MCF 10A (cell line): ENCODE results near the gene GIT1. TPM values are rescaled to one million over a fixed set of nuclear protein-coding genes. Genes with fewer than 3 reads are reported as not detected.
A peak's percentile ranks its signal among the peaks of the same experiment; 100 is the strongest.

ENCODE experiments used
- BruUV-seq: library from RNA; stranded (reverse); fragments of 400-500 nt; replicated peaks from 2 replicates; lab custom pipeline; 2021; lab: Mats Ljungman, UMichigan
- CTCF ChIA-PET: fragments of 300-600 bp; sonication (Branson Sonifier 250); formaldehyde crosslinking; extraction: SDS; loops from one replicate; lab custom pipeline; 2021; ENCODE audit warnings: antibody characterized with exemption, inconsistent platforms; lab: Yijun Ruan, JAX
- POLR2A ChIA-PET: fragments of 300-600, 350-650 bp; sonication (Branson Sonifier 250); formaldehyde crosslinking; extraction: SDS; loops from one replicate; lab custom pipeline; 2020; ENCODE audit warnings: antibody characterized with exemption, inconsistent platforms; lab: Yijun Ruan, JAX
- DNase-seq: peaks from one replicate; pipeline ENCODE4 v3.0.0-alpha.2; 2018; ENCODE audit not compliant: unreplicated experiment
- H3K27ac Mint-ChIP-seq: one replicate; pipeline ENCODE4 v1.8.0; 2022; ENCODE audit warnings: mild to moderate bottlenecking, low read depth, mixed read lengths; ENCODE audit not compliant: unreplicated experiment
- H3K27me3 Mint-ChIP-seq: one replicate; pipeline ENCODE4 v1.8.0; 2022; ENCODE audit warnings: mixed read lengths; ENCODE audit not compliant: insufficient read depth, unreplicated experiment
- H3K36me3 Mint-ChIP-seq: one replicate; pipeline ENCODE4 v1.8.0; 2022; ENCODE audit warnings: mild to moderate bottlenecking, moderate library complexity, mixed read lengths; ENCODE audit not compliant: insufficient read depth, unreplicated experiment
- H3K4me1 Mint-ChIP-seq: one replicate; pipeline ENCODE4 v1.8.0; 2022; ENCODE audit warnings: mixed read lengths; ENCODE audit not compliant: insufficient read depth, unreplicated experiment
- H3K4me3 Mint-ChIP-seq: one replicate; pipeline ENCODE4 v1.8.0; 2022; ENCODE audit warnings: mild to moderate bottlenecking, moderate library complexity, mixed read lengths; ENCODE audit not compliant: unreplicated experiment
- H3K9me3 Mint-ChIP-seq: one replicate; pipeline ENCODE4 v1.8.0; 2022; ENCODE audit warnings: mixed read lengths; ENCODE audit not compliant: unreplicated experiment
- CTCF ChIP-seq: fragments of 200-600 bp; IDR thresholded peaks from one replicate; pipeline ENCODE4 v1.8.0; 2022; ENCODE audit warnings: antibody characterized with exemption, mild to moderate bottlenecking; ENCODE audit not compliant: unreplicated experiment
- intact Hi-C: fragments of 100-400 bp; cut with micrococcal nuclease; formaldehyde crosslinking; loops from 2 replicates; pipeline ENCODE4 v1.14.1; 2022
- total RNA-seq: library from RNA; stranded (reverse); gene quantifications from 2 replicates; pipeline ENCODE4 v1.2.3, GENCODE V29; 2022

GIT1 gene
- total RNA-seq, 1 experiment from 2014 or later: 49.0 TPM

GRCh38 chr17:29616300-29617048 lies 27.0 kb upstream of the GIT1 start:
- BruUV-seq: no TSS peak
- DNase-seq: no peak

GRCh38 chr17:29615492-29616299 lies 26.2 kb upstream of the GIT1 start:
- H3K4me1 Mint-ChIP-seq: peaks cover 15% of the 10 kb centered on the region
- intact Hi-C loops: no loop called here
- H3K36me3 Mint-ChIP-seq: no peaks in the 10 kb centered on the region
- BruUV-seq: no TSS peak
- ChIA-PET CTCF (interaction anchor here (0.6 to 0.8 kb wide), 2 partner anchors 9 to 82 kb away, joined by 3 read pairs; no protein-coding TSS in a partner anchor), POLR2A (interaction anchor here (1.0 kb wide), 1 partner anchor 8 kb away, joined by 5 read pairs; no protein-coding TSS in a partner anchor)
- no peaks in the 10 kb centered on the region for H3K9me3 Mint-ChIP-seq
- H3K27ac Mint-ChIP-seq: no peak overlapping the region
- peak; percentile 62 for DNase-seq
- no peak for TF ChIP-seq CTCF
- H3K4me3 Mint-ChIP-seq: peak overlapping the region; percentile 19
- H3K27me3 Mint-ChIP-seq: no peaks in the 10 kb centered on the region

More at GRCh38 chr17:29616300-29617048, 27.0 kb upstream of the GIT1 start:
- H3K4me1 Mint-ChIP-seq: peaks cover 20% of the 10 kb centered on the region
- H3K27ac Mint-ChIP-seq: no peak overlapping the region
- CTCF ChIA-PET: interaction anchor here (0.5 to 1.7 kb wide), 5 partner anchors 9 to 128 kb away, joined by 3 to 10 read pairs (median 7); no protein-coding TSS in a partner anchor
- no peak for TF ChIP-seq CTCF
- intact Hi-C loops: no loop called here
- no peak overlapping the region for H3K4me3 Mint-ChIP-seq
- H3K36me3 Mint-ChIP-seq: no peaks in the 10 kb centered on the region
- H3K9me3 Mint-ChIP-seq: no peaks in the 10 kb centered on the region
- no peaks in the 10 kb centered on the region for H3K27me3 Mint-ChIP-seq
- POLR2A ChIA-PET: interaction anchor here (1.0 to 1.6 kb wide), 2 partner anchors 9 to 23 kb away, joined by 5 read pairs; no protein-coding TSS in a partner anchor

DNA sequence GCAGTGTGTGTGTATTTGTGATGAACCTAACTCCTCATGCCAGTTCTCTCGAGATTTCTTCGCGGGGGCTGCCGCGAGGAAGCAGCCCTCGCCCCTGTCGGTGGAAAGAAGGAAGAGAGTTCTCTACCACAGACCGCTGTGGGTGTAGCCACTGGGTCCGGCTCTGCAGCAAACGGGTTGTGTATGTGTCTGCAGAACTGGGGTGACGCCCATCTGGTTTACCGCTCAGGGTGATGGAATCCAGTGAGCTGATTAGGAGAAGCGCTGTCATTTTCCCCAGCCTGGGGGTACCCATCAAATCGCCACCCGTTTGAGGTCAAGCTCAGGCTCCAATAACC lies 25.6 kb upstream of the GIT1 start:
- BruUV-seq: no TSS peak

More for the DNA sequence above, 25.6 kb upstream of the GIT1 start:
- H3K4me3 Mint-ChIP-seq: no peak overlapping the region
- no peak overlapping the region for H3K27ac Mint-ChIP-seq
- H3K27me3 Mint-ChIP-seq: no peaks in the 10 kb centered on the region
- POLR2A ChIA-PET: interaction anchor here (0.5 kb wide), 1 partner anchor 167 kb away, joined by 3 read pairs; no protein-coding TSS in a partner anchor
- DNase-seq: no peak
- CTCF ChIA-PET: interaction anchor here (0.8 kb wide), 1 partner anchor 34 kb away, joined by 5 read pairs; no protein-coding TSS in a partner anchor
- H3K4me1 Mint-ChIP-seq: peaks cover 8% of the 10 kb centered on the region
- no peak for TF ChIP-seq CTCF
- H3K9me3 Mint-ChIP-seq: no peaks in the 10 kb centered on the region
- no peaks in the 10 kb centered on the region for H3K36me3 Mint-ChIP-seq
- intact Hi-C loops: no loop called here
